ENCODE data around the gene DPH5. TPM values are rescaled to one million over a fixed set of nuclear protein-coding genes. Genes with fewer than 3 reads are reported as not detected.

The DPH5 gene
- total and polyA plus RNA-seq, 2 of the 4 experiments (the other 2 are of a cell fraction), result 32.3 to 42.0 TPM

DNA sequence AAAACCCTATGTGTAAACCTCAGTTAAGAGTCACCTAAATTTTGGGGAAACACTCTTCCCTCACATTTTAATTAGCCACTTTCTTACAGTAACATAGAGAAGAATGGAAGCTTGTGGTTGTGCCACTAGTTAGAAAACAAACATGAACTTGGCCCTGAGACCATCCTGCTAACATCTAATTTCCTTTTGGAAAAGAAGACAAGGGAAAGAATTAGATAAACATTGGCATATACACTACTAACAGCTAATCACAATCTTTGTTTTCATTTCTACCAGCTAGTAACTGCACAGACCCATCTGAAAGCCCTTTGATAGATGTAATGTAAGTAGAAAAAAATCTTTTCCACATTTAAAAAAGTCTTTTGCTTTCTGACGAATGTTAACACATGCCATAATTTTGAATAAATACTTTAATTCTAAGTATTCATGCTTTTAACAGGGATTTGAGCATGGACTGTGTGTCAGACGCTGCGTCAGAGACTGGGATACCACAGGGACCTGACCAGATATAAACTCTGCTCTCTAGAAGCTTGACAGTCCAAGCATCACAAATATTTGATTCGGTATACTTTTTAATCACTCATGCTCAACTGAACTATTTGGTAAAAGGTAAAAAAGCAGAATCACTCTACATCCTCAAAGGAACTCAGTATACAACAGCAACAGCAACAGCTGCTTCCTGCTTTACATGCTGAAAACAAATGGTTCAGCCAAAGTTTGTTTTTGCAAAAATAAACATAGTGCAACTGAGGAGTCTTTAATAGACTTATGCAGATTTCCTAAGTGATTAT, 30.2 kb downstream of the DPH5 start (continued):
- TF ChIP-seq, protein P1, sequence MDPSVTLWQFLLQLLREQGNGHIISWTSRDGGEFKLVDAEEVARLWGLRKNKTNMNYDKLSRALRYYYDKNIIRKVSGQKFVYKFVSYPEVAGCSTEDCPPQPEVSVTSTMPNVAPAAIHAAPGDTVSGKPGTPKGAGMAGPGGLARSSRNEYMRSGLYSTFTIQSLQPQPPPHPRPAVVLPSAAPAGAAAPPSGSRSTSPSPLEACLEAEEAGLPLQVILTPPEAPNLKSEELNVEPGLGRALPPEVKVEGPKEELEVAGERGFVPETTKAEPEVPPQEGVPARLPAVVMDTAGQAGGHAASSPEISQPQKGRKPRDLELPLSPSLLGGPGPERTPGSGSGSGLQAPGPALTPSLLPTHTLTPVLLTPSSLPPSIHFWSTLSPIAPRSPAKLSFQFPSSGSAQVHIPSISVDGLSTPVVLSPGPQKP (IDR thresholded peaks at IDR 0.05; ENCODE audit: borderline replicate concordance, low read depth, low read length), result no peak
